HEK293 (cell line): ENCODE data around the gene FXYD2.

Experiments
- CTCF ChIA-PET: fragments of 350-600 bp; formaldehyde crosslinking; extraction: SDS; loops from one replicate; lab custom pipeline; 2021; ENCODE audit warnings: antibody characterized with exemption; lab: Yijun Ruan, JAX
- POLR2A ChIA-PET: fragments of 300-600 bp; formaldehyde crosslinking; extraction: SDS; loops from one replicate; lab custom pipeline; 2020; ENCODE audit warnings: antibody characterized with exemption, inconsistent platforms; lab: Yijun Ruan, JAX
- H3K27ac ChIP-seq: fragments of 200-500 bp; sonication (Bioruptor generic); 2 replicates; pipeline ENCODE4 v1.5.1; 2014; ENCODE audit warnings: low read depth, low read length, control low read depth, inconsistent platforms; ENCODE audit errors: extremely low read depth
- H3K36me3 ChIP-seq, 2 experiments: fragments of 200-500 bp in 1 of 2; sonication (Bioruptor generic) in 1 of 2; 1 replicate in 1 of 2; 2 replicates in 1 of 2; pipeline ENCODE4 v1.5.1; 2014 to 2017; ENCODE audit warnings: inconsistent platforms in 2 of 2, low read length in 2 of 2; ENCODE audit not compliant: control insufficient read depth in 2 of 2, insufficient read depth in 1 of 2
- H3K4me1 ChIP-seq: fragments of 200-500 bp; sonication (Bioruptor generic); 2 replicates; pipeline ENCODE4 v1.5.1; 2014; ENCODE audit warnings: mild to moderate bottlenecking, low read length, inconsistent platforms; ENCODE audit not compliant: control insufficient read depth, insufficient read depth
- H3K4me3 ChIP-seq: 2 replicates; pipeline ENCODE4 v1.5.1; 2011; ENCODE audit warnings: low read depth, mild to moderate bottlenecking, control low read depth, low read length, moderate library complexity
- H3K9me3 ChIP-seq: fragments of 200-500 bp; sonication (Bioruptor generic); 2 replicates; pipeline ENCODE4 v1.5.1; 2014; ENCODE audit warnings: low read depth, low read length, inconsistent platforms; ENCODE audit not compliant: control insufficient read depth, insufficient read depth
- GLIS1 ChIP-seq: fragments of 450-650 bp; formaldehyde crosslinking; IDR thresholded peaks from 2 replicates; pipeline ENCODE4 v1.5.1; 2016; ENCODE audit warnings: missing biosample characterization, missing genetic modification characterization
- HOXA7 ChIP-seq: sonication (generic); formaldehyde crosslinking; IDR thresholded peaks from 2 replicates; pipeline ENCODE4 v1.8.1; 2022; ENCODE audit warnings: missing genetic modification reagents, borderline replicate concordance
- KLF9 ChIP-seq: fragments of 450-650 bp; formaldehyde crosslinking; IDR thresholded peaks from 2 replicates; pipeline ENCODE4 v1.5.1; 2016; ENCODE audit warnings: missing biosample characterization, missing genetic modification characterization, low read depth
- MEIS1 ChIP-seq: sonication (generic); formaldehyde crosslinking; IDR thresholded peaks from 2 replicates; pipeline ENCODE4 v1.8.1; 2022; ENCODE audit warnings: missing genetic modification reagents, mild to moderate bottlenecking, borderline replicate concordance
- SCRT2 ChIP-seq: fragments of 450-650 bp; formaldehyde crosslinking; IDR thresholded peaks from 2 replicates; pipeline ENCODE4 v1.5.1; 2016; ENCODE audit warnings: missing biosample characterization, missing genetic modification characterization
- TSHZ1 ChIP-seq: fragments of 450-650 bp; formaldehyde crosslinking; IDR thresholded peaks from 2 replicates; pipeline ENCODE4 v1.5.1; 2016; ENCODE audit warnings: missing biosample characterization, missing genetic modification characterization, borderline replicate concordance
- ZBTB17 ChIP-seq: fragments of 450-650 bp; formaldehyde crosslinking; IDR thresholded peaks from 2 replicates; pipeline ENCODE4 v1.5.1; 2016; ENCODE audit warnings: missing biosample characterization, missing genetic modification characterization
- ZBTB20 ChIP-seq: fragments of 450-650 bp; formaldehyde crosslinking; IDR thresholded peaks from 2 replicates; pipeline ENCODE4 v1.5.1; 2016; ENCODE audit warnings: missing biosample characterization, missing genetic modification characterization
- ZIC2 ChIP-seq: fragments of 450-650 bp; formaldehyde crosslinking; IDR thresholded peaks from 2 replicates; pipeline ENCODE4 v1.5.1; 2016; ENCODE audit warnings: missing biosample characterization, missing genetic modification characterization
- ZNF184 ChIP-seq: fragments of 450-650 bp; IDR thresholded peaks from 2 replicates; pipeline ENCODE4 v1.5.1; 2018; ENCODE audit warnings: missing biosample characterization, mild to moderate bottlenecking, missing genetic modification characterization
- ZNF214 ChIP-seq: fragments of 450-650 bp; formaldehyde crosslinking; IDR thresholded peaks from 2 replicates; pipeline ENCODE4 v1.5.1; 2017; ENCODE audit warnings: missing biosample characterization, mild to moderate bottlenecking, missing genetic modification characterization, borderline replicate concordance
- ZNF26 ChIP-seq: fragments of 450-650 bp; formaldehyde crosslinking; IDR thresholded peaks from 2 replicates; pipeline ENCODE4 v1.5.1; 2016; ENCODE audit warnings: missing biosample characterization, missing genetic modification characterization
- ZNF292 ChIP-seq: fragments of 450-650 bp; formaldehyde crosslinking; IDR thresholded peaks from 2 replicates; pipeline ENCODE4 v1.5.1; 2016; ENCODE audit warnings: low read depth, missing biosample characterization, missing genetic modification characterization, borderline replicate concordance
- ZNF341 ChIP-seq: fragments of 450-650 bp; formaldehyde crosslinking; IDR thresholded peaks from 2 replicates; pipeline ENCODE4; 2016; ENCODE audit warnings: low read depth, missing biosample characterization, missing genetic modification characterization
- ZNF423 ChIP-seq: fragments of 450-650 bp; formaldehyde crosslinking; IDR thresholded peaks from 2 replicates; pipeline ENCODE4 v1.5.1; 2016; ENCODE audit warnings: missing biosample characterization, missing genetic modification characterization
- ZNF521 ChIP-seq: fragments of 450-650 bp; formaldehyde crosslinking; IDR thresholded peaks from 2 replicates; pipeline ENCODE4 v1.5.1; 2017; ENCODE audit warnings: missing biosample characterization, mild to moderate bottlenecking, missing genetic modification characterization
- ZNF548 ChIP-seq: fragments of 450-650 bp; formaldehyde crosslinking; IDR thresholded peaks from 2 replicates; pipeline ENCODE4 v1.5.1; 2016; ENCODE audit warnings: missing biosample characterization, missing genetic modification characterization
- ZNF596 ChIP-seq: fragments of 450-650 bp; IDR thresholded peaks from 2 replicates; pipeline ENCODE4 v1.5.0; 2018; ENCODE audit warnings: missing biosample characterization, mild to moderate bottlenecking, missing genetic modification characterization, moderate library complexity
- ZNF600 ChIP-seq: fragments of 450-650 bp; formaldehyde crosslinking; IDR thresholded peaks from 2 replicates; pipeline ENCODE4 v1.5.1; 2016; ENCODE audit warnings: missing biosample characterization, missing genetic modification characterization
- ZNF792 ChIP-seq: fragments of 450-650 bp; formaldehyde crosslinking; IDR thresholded peaks from 2 replicates; pipeline ENCODE4 v1.5.1; 2016; ENCODE audit warnings: missing biosample characterization, missing genetic modification characterization
- ZNF843 ChIP-seq: fragments of 450-650 bp; formaldehyde crosslinking; IDR thresholded peaks from 2 replicates; pipeline ENCODE4 v1.5.1; 2016; ENCODE audit warnings: missing biosample characterization, missing genetic modification characterization
- ZSCAN16 ChIP-seq: fragments of 450-650 bp; formaldehyde crosslinking; IDR thresholded peaks from 2 replicates; pipeline ENCODE4 v1.5.1; 2016; ENCODE audit warnings: missing biosample characterization, missing genetic modification characterization
- ZSCAN4 ChIP-seq: fragments of 450-650 bp; formaldehyde crosslinking; IDR thresholded peaks from 2 replicates; pipeline ENCODE4 v1.5.1; 2017; ENCODE audit warnings: missing biosample characterization, missing genetic modification characterization
- ZSCAN5A ChIP-seq: fragments of 450-650 bp; formaldehyde crosslinking; IDR thresholded peaks from 2 replicates; pipeline ENCODE4 v1.5.1; 2016; ENCODE audit warnings: missing biosample characterization, missing genetic modification characterization
- ZXDB ChIP-seq: fragments of 450-650 bp; formaldehyde crosslinking; IDR thresholded peaks from 2 replicates; pipeline ENCODE4 v1.5.1; 2016; ENCODE audit warnings: missing biosample characterization, missing genetic modification characterization

FXYD2 gene

GRCh38 chr11:117817368-117818040, 7.0 kb downstream of the FXYD2 start (continued):
- no peak for TF ChIP-seq ZNF292 (tag by site-specific recombination)
- no peak for TF ChIP-seq ZNF596
- TF ChIP-seq KLF9 (tag by site-specific recombination), result no peak
- TF ChIP-seq ZNF548, result no peak
- TF ChIP-seq ZNF521, result no peak
- no peak for TF ChIP-seq ZNF843 (tag by site-specific recombination)
- TF ChIP-seq HOXA7 (CRISPR knock-in tag), result no peak
- no peak for TF ChIP-seq ZSCAN5A (tag by site-specific recombination)
- no peak for TF ChIP-seq ZSCAN16
- TF ChIP-seq TSHZ1 (tag by site-specific recombination), result no peak

- CTCF ChIA-PET, result interaction anchor here (0.6 to 10.1 kb wide), 23 partner anchors 10 to 394 kb away, joined by 3 to 223 read pairs (median 4); no protein-coding TSS in a partner anchor
- no peak overlapping the region for H3K4me3 ChIP-seq
- POLR2A ChIA-PET, result interaction anchor here (1.3 kb wide), 1 partner anchor 9 kb away, joined by 4 read pairs; no protein-coding TSS in a partner anchor
- TF ChIP-seq ZNF26 (tag by site-specific recombination) (no peak), ZNF184 (tag by site-specific recombination) (no peak)
- TF ChIP-seq, all 188 proteins: peak for 0
- Histone ChIP-seq H3K9me3 (no peaks in the 10 kb centered on the region), H3K36me3 (no peaks in the 10 kb centered on the region), H3K4me1 (peaks cover 3% of the 10 kb centered on the region; the same call in 1 of the 2 replicates), H3K27ac (no peak overlapping the region)
Observed at GRCh38 chr11:117816846-117817367, 7.6 kb downstream of the FXYD2 start.

GRCh38 chr11:117816151-117816741, 8.3 kb downstream of the FXYD2 start:
- H3K4me1 ChIP-seq, result peaks cover 3% of the 10 kb centered on the region; the same call in 1 of the 2 replicates
- H3K4me3 ChIP-seq, result no peak overlapping the region
- no peaks in the 10 kb centered on the region for H3K9me3 ChIP-seq
- ChIA-PET CTCF (interaction anchor here (0.5 to 10.1 kb wide), 15 partner anchors 9 to 390 kb away, joined by 3 to 223 read pairs (median 9); no protein-coding TSS in a partner anchor), POLR2A (interaction anchor here (1.3 kb wide), 1 partner anchor 9 kb away, joined by 4 read pairs; no protein-coding TSS in a partner anchor)
- H3K36me3 ChIP-seq, result no peaks in the 10 kb centered on the region
- no peak overlapping the region; the same call in 1 of the 2 replicates for H3K27ac ChIP-seq
- TF ChIP-seq ZNF792 (tag by site-specific recombination) (no peak), ZNF423 (tag by site-specific recombination) (0 out of 2 replicates have a peak, but pooled peaks have one; percentile 22), ZIC2 (tag by site-specific recombination) (peak; percentile 98), ZNF600 (0 out of 2 replicates have a peak, but pooled peaks have one; percentile 21), SCRT2 (tag by site-specific recombination) (peak; percentile 63), ZNF341 (tag by site-specific recombination) (peak; percentile 88), ZNF214 (tag by site-specific recombination) (no peak), ZBTB17 (tag by site-specific recombination) (peak; percentile 43; the same call in 1 of the 2 replicates), ZXDB (tag by site-specific recombination) (no peak), ZBTB20 (tag by site-specific recombination) (peak; percentile 84), MEIS1 (CRISPR knock-in tag) (peak; percentile 54; the same call in 1 of the 2 replicates), ZSCAN4 (tag by site-specific recombination) (no peak), GLIS1 (tag by site-specific recombination) (0 out of 2 replicates have a peak, but pooled peaks have one; percentile 19)
